Measurements from ENCODE around the gene PPP4R4. TPM values are rescaled to one million over a fixed set of nuclear protein-coding genes. Genes with fewer than 3 reads are reported as not detected.

The PPP4R4 gene
- total and polyA plus RNA-seq, 2 of the 4 experiments (the other 2 are of a cell fraction) = 0.17 to 0.36 TPM

DNA sequence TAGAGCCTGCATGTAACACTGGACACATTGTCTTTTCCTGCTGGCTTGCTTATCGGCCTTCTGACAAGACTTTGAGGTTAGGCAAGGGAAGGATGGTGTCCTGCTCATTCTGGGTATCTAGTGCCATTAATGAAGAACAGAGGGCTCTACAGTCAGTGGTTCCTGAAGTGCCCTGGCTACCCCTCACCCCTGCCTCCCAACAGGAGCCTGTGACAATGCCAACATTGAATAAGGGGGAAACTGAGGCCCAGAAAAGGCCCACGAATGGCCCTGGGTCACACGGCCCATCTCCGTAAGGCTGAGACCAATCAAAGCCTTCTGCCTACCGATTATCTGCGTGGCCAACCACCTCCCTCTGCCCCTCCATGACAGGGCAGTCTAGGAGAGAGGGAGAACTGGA is 46.8 kb upstream of the PPP4R4 start:
- Histone ChIP-seq H3K4ac (ENCODE audit: low read depth, low read length) (no peak overlapping the region), H3K4me3 (ENCODE audit: insufficient read depth, low read depth, low read length) (no peak overlapping the region), H3K79me1 (ENCODE audit: low read depth in 1 of 2, low read length in 2 of 2) (peaks cover 0 to 14% of the 10 kb centered on the region in 2 experiments; a peak in 1 of 4 replicates), H3K4me1 (ENCODE audit: control insufficient read depth, insufficient read depth, low read length) (peaks cover 5% of the 10 kb centered on the region), H2BK20ac (ENCODE audit: low read depth, low read length) (no peak overlapping the region), H3K4me2 (ENCODE audit: low read depth, low read length) (no peak overlapping the region), H2AK9ac (replicated peaks; ENCODE audit: low read depth, low read length, poor library complexity) (no peak overlapping the region), H3K18ac (ENCODE audit: low read depth, low read length) (no peak overlapping the region), H4K5ac (ENCODE audit: low read depth, low read length) (no peak overlapping the region), H3K56ac (ENCODE audit: extremely low read depth, insufficient read depth, low read length) (no peak overlapping the region), H2BK15ac (ENCODE audit: low read depth, low read length) (no peak overlapping the region), H2AFZ (replicated peaks; ENCODE audit: low read length, poor library complexity) (no peak overlapping the region), H3K27me3 (ENCODE audit: control insufficient read depth, insufficient read depth, low read length) (no peaks in the 10 kb centered on the region), H4K8ac (ENCODE audit: low read depth in 2 of 2, low read length in 2 of 2) (no peak overlapping the region), H3K36me3 (ENCODE audit: control insufficient read depth, insufficient read depth, low read length) (peaks cover 12% of the 10 kb centered on the region), H2BK5ac (ENCODE audit: low read depth, low read length, poor library complexity, severe bottlenecking) (no peak overlapping the region), H3K9me1 (ENCODE audit: insufficient read depth, low read length) (peaks cover 5% of the 10 kb centered on the region; the same call in 1 of the 2 replicates), H4K91ac (ENCODE audit: insufficient read depth, low read depth, low read length) (no peak overlapping the region), H3K23ac (ENCODE audit: low read depth, low read length) (no peak overlapping the region), H2AK5ac (ENCODE audit: low read depth, low read length) (no peak overlapping the region), H4K20me1 (ENCODE audit: insufficient read depth, low read length) (no peaks in the 10 kb centered on the region), H2BK120ac (ENCODE audit: low read depth, low read length) (no peak overlapping the region), H3K27ac (ENCODE audit: insufficient read depth, low read length) (no peak overlapping the region), H3K14ac (replicated peaks; ENCODE audit: low read depth, low read length) (no peak overlapping the region), H3K9ac (ENCODE audit: low read depth, low read length) (no peak overlapping the region), H3K9me3 (ENCODE audit: control insufficient read depth, insufficient read depth, low read length) (no peaks in the 10 kb centered on the region)
- dilution Hi-C loops (cut with HindIII; ENCODE audit: low sequenced_read_pairs, unreplicated experiment) = no loop called here
- ATAC-seq (ENCODE audit: low read depth) (no peak), DNase-seq (no peak)
- POLR2A ChIA-PET (ENCODE audit: unreplicated experiment) = no interaction called here
- intact Hi-C loops (cut with micrococcal nuclease) = no loop called here
- CTCF ChIA-PET = no interaction called here
- in situ Hi-C loops (cut with MboI; ENCODE audit: low sequenced_read_pairs) = no loop called here
- TF ChIP-seq CHD1 (IDR thresholded peaks at IDR 0.05; ENCODE audit: low read depth, low read length) (no peak), RCOR1 (IDR thresholded peaks at IDR 0.05; ENCODE audit: insufficient replicate concordance, low read length) (no peak), FOS (IDR thresholded peaks at IDR 0.05; ENCODE audit: low read depth, low read length) (no peak), CEBPB (IDR thresholded peaks at IDR 0.05; ENCODE audit: low read depth, low read length) (no peak), MAZ (IDR thresholded peaks at IDR 0.05; ENCODE audit: borderline replicate concordance, low read depth, low read length) (no peak), MAFK (IDR thresholded peaks at IDR 0.05; ENCODE audit: low read depth, low read length) (no peak)
- TF ChIP-seq, protein P1, sequence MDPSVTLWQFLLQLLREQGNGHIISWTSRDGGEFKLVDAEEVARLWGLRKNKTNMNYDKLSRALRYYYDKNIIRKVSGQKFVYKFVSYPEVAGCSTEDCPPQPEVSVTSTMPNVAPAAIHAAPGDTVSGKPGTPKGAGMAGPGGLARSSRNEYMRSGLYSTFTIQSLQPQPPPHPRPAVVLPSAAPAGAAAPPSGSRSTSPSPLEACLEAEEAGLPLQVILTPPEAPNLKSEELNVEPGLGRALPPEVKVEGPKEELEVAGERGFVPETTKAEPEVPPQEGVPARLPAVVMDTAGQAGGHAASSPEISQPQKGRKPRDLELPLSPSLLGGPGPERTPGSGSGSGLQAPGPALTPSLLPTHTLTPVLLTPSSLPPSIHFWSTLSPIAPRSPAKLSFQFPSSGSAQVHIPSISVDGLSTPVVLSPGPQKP (IDR thresholded peaks at IDR 0.05; ENCODE audit: borderline replicate concordance, low read depth, low read length) = no peak
- no CpG with 5 or more reads among the region's 6 CpGs for WGBS, 2 experiments (ENCODE audit: extremely low coverage in 2 of 2, insufficient read length in 1 of 2)
- BruUV-seq (replicated peaks) = no TSS peak

Measured in IMR-90 (cell line).